HG03097 (cell line): ENCODE results near the gene TMEM40.

ENCODE experiments used
- ATAC-seq: cut with Tn5 transposase; IDR thresholded peaks from one replicate; pipeline ENCODE4 v1.9.1; 2021; ENCODE audit not compliant: unreplicated experiment, low FRiP score

TMEM40 gene

DNA sequence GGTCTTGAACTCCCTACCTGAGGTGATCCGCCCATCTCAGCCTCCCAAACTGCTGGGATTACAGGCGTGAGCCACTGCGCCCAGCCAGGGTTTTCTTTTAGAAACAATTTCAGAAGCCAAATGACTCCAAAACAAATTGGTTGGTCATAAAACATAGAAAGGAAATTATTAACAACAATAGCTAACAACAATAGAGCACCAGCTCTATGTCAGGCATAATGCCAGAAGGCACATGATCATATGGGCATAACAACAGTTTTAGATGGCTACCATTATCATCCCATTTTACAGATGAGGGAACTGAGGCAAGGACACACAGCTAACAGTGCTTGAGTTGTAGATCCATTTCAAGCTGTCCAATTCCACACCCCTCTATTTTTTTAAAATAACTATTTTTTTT, 73.0 kb downstream of the TMEM40 start:
- no peak for ATAC-seq
